Ishikawa (cell line): Measurements from ENCODE around the gene RASL11B.

Experiments used
- CEBPB ChIP-seq: IDR thresholded peaks from 2 replicates; pipeline ENCODE4 v1.6.1; 2012
- CREB1 ChIP-seq: IDR thresholded peaks from 2 replicates; pipeline ENCODE4 v1.6.1; 2012; ENCODE audit warnings: low read depth
- EGR1 ChIP-seq: IDR thresholded peaks from 2 replicates; pipeline ENCODE4 v1.6.1; 2012
- EP300 ChIP-seq: IDR thresholded peaks from 2 replicates; pipeline ENCODE4 v1.6.1; 2012; ENCODE audit warnings: borderline replicate concordance
- FOXM1 ChIP-seq: IDR thresholded peaks from 2 replicates; pipeline ENCODE4 v1.6.1; 2012; ENCODE audit warnings: low read depth, borderline replicate concordance
- NFIC ChIP-seq: IDR thresholded peaks from 2 replicates; pipeline ENCODE4 v1.6.1; 2012
- RAD21 ChIP-seq: IDR thresholded peaks from 2 replicates; pipeline ENCODE4 v1.6.1; 2012; ENCODE audit warnings: low read depth
- TAF1 ChIP-seq: IDR thresholded peaks from 2 replicates; pipeline ENCODE4 v1.6.1; 2012; ENCODE audit warnings: low read depth, mild to moderate bottlenecking
- YY1 ChIP-seq: IDR thresholded peaks from 2 replicates; pipeline ENCODE4 v1.6.1; 2012; ENCODE audit warnings: low read depth
- ZBTB7A ChIP-seq: IDR thresholded peaks from 2 replicates; pipeline ENCODE4 v1.6.1; 2012; ENCODE audit warnings: low read depth
- TF ChIP-seq, protein P1 (sequence below): IDR thresholded peaks from 2 replicates; pipeline ENCODE4 v1.6.1; 2012; ENCODE audit warnings: low read depth, mild to moderate bottlenecking
- TF ChIP-seq, protein P2 (sequence below): IDR thresholded peaks from 2 replicates; pipeline ENCODE4 v1.6.1; 2012
- TF ChIP-seq, protein P3 (sequence below): IDR thresholded peaks from 2 replicates; pipeline ENCODE4 v1.6.1; 2012

DNA sequence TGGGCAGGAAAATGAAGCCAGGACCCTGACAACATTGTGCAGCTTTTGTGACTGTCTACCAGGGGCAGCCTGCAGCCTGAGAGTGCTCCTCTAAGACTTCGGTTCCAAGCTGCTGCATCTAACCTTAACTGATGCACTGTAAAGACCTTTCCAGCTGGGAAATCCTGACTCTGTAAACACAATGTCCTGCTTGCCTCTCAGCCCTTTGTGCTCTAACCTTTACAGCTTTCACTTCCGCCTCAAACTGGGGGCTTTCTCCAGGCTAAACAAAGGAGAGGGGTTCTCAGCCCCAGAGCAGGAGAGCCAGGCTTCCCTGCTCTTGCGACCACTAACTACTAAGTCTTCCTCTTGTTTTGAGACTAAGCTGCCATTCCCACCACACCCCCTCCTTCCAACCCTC, 19.3 kb upstream of the RASL11B start:
- TF ChIP-seq YY1 (no peak), TAF1 (no peak), RAD21 (no peak), ZBTB7A (no peak), CREB1 (no peak), EGR1 (no peak), NFIC (no peak), FOXM1 (no peak), EP300 (no peak), CEBPB (no peak)
- TF ChIP-seq, protein P1, sequence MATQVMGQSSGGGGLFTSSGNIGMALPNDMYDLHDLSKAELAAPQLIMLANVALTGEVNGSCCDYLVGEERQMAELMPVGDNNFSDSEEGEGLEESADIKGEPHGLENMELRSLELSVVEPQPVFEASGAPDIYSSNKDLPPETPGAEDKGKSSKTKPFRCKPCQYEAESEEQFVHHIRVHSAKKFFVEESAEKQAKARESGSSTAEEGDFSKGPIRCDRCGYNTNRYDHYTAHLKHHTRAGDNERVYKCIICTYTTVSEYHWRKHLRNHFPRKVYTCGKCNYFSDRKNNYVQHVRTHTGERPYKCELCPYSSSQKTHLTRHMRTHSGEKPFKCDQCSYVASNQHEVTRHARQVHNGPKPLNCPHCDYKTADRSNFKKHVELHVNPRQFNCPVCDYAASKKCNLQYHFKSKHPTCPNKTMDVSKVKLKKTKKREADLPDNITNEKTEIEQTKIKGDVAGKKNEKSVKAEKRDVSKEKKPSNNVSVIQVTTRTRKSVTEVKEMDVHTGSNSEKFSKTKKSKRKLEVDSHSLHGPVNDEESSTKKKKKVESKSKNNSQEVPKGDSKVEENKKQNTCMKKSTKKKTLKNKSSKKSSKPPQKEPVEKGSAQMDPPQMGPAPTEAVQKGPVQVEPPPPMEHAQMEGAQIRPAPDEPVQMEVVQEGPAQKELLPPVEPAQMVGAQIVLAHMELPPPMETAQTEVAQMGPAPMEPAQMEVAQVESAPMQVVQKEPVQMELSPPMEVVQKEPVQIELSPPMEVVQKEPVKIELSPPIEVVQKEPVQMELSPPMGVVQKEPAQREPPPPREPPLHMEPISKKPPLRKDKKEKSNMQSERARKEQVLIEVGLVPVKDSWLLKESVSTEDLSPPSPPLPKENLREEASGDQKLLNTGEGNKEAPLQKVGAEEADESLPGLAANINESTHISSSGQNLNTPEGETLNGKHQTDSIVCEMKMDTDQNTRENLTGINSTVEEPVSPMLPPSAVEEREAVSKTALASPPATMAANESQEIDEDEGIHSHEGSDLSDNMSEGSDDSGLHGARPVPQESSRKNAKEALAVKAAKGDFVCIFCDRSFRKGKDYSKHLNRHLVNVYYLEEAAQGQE = no peak
- TF ChIP-seq, protein P2, sequence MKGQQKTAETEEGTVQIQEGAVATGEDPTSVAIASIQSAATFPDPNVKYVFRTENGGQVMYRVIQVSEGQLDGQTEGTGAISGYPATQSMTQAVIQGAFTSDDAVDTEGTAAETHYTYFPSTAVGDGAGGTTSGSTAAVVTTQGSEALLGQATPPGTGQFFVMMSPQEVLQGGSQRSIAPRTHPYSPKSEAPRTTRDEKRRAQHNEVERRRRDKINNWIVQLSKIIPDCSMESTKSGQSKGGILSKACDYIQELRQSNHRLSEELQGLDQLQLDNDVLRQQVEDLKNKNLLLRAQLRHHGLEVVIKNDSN = no peak
- TF ChIP-seq, protein P3, sequence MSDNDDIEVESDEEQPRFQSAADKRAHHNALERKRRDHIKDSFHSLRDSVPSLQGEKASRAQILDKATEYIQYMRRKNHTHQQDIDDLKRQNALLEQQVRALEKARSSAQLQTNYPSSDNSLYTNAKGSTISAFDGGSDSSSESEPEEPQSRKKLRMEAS = no peak
